ENCODE results near the gene ITGA1. TPM values are rescaled to one million over a fixed set of nuclear protein-coding genes. Genes with fewer than 3 reads are reported as not detected.

ITGA1 gene
- total and polyA plus RNA-seq, 2 of the 8 experiments (the other 6 are each of a cell fraction or from before 2014, with no cell fraction given) = 2.3 to 9.0 TPM

- no peaks in the 10 kb centered on the region for H3K79me2 ChIP-seq (ENCODE audit: control insufficient read depth in 1 of 2, insufficient read depth in 2 of 2, low read length in 2 of 2)
- DNase-seq (ENCODE audit: low read depth in 1 of 2, low spot score in 2 of 2) (no peak), FAIRE-seq (no peak)
- H3K4ac ChIP-seq (replicated peaks; ENCODE audit: insufficient read length, low read depth, low read length) = no peak overlapping the region
- H3K23ac ChIP-seq (ENCODE audit: insufficient read length) = no peak overlapping the region
- no peak overlapping the region for H2AK5ac ChIP-seq (ENCODE audit: low read depth, low read length)
- H3K27ac ChIP-seq (ENCODE audit: low read depth, low read length) = no peak overlapping the region
- no peak overlapping the region for H2AFZ ChIP-seq (ENCODE audit: low read length)
- no peak overlapping the region for H2BK5ac ChIP-seq (ENCODE audit: low read depth, low read length)
- ChIA-PET CTCF (ENCODE audit: partially characterized antibody) (no interaction called here), POLR2A (ENCODE audit: partially characterized antibody) (no interaction called here)
- no peak overlapping the region for H2BK12ac ChIP-seq (ENCODE audit: low read depth, low read length)
- no peak overlapping the region for H4K91ac ChIP-seq (replicated peaks; ENCODE audit: insufficient read length, low read length)
- H4K5ac ChIP-seq (ENCODE audit: insufficient read length, low read depth, low read length) = no peak overlapping the region
- H3K14ac ChIP-seq (ENCODE audit: insufficient read length) = no peak overlapping the region
- no peak overlapping the region for H3K9ac ChIP-seq (replicated peaks in 1 of 4; ENCODE audit: extremely low read depth in 1 of 4, low read depth in 3 of 4, low read length in 3 of 4)
- H3K4me1 ChIP-seq (replicated peaks in 1 of 4; ENCODE audit: control insufficient read depth in 3 of 4, insufficient read depth in 4 of 4, low read length in 3 of 4) = no peaks in the 10 kb centered on the region
- no peak overlapping the region for H3K4me3 ChIP-seq (ENCODE audit: extremely low read depth in 1 of 4, insufficient read depth in 2 of 4, low read depth in 3 of 4, low read length in 4 of 4)
- H2BK120ac ChIP-seq (replicated peaks; ENCODE audit: low read depth, low read length) = no peak overlapping the region
- H3K56ac ChIP-seq (replicated peaks; ENCODE audit: insufficient read length, low read depth, low read length) = no peak overlapping the region
- no peak overlapping the region for H4K8ac ChIP-seq (ENCODE audit: extremely low read depth, insufficient read depth, low read length)
- H3K23me2 ChIP-seq (ENCODE audit: low read depth, low read length) = no peaks in the 10 kb centered on the region; the same call in 1 of the 2 replicates
- no peak overlapping the region for H3K18ac ChIP-seq (ENCODE audit: extremely low read depth, low read length)
- H2BK20ac ChIP-seq (ENCODE audit: low read length) = no peak overlapping the region
- H3K79me1 ChIP-seq (ENCODE audit: low read depth, low read length) = no peaks in the 10 kb centered on the region
- 94% methylated on average over 1 of the region's 1 CpG; no CpG with 5 or more reads in 1 of the 2 experiments for WGBS, 2 experiments (ENCODE audit: extremely low coverage in 1 of 2, insufficient coverage in 1 of 2, insufficient read length in 1 of 2, insufficient replicate concordance in 2 of 2, low coverage in 1 of 2, low lambda C conversion rate in 2 of 2, missing lambda C conversion rate in 1 of 2)
- no peaks in the 10 kb centered on the region for H3K36me3 ChIP-seq (ENCODE audit: control insufficient read depth in 2 of 4, insufficient read depth in 4 of 4, low read length in 3 of 4)
- H2BK15ac ChIP-seq (ENCODE audit: low read length) = no peak overlapping the region
- H3K27me3 ChIP-seq (replicated peaks in 1 of 4; ENCODE audit: control insufficient read depth in 3 of 4, extremely low read depth in 1 of 4, insufficient read depth in 3 of 4, low read length in 3 of 4) = no peaks in the 10 kb centered on the region
- no peaks in the 10 kb centered on the region for H3K9me3 ChIP-seq (ENCODE audit: insufficient read depth in 2 of 2, low read depth in 1 of 2, low read length in 1 of 2)
- no peak overlapping the region for H3K4me2 ChIP-seq (ENCODE audit: insufficient read depth in 1 of 2, low read depth in 2 of 2, low read length in 2 of 2)
- no peaks in the 10 kb centered on the region for H4K20me1 ChIP-seq (replicated peaks in 1 of 2; ENCODE audit: control insufficient read depth in 1 of 2, insufficient read depth in 2 of 2, low read length in 2 of 2)
- TF ChIP-seq MAFK (IDR thresholded peaks at IDR 0.05; ENCODE audit: low read depth, low read length) = no peak
- TF ChIP-seq CBX5 (IDR thresholded peaks at IDR 0.05; ENCODE audit: low read depth, low read length) = no peak
- TF ChIP-seq POU5F1 (IDR thresholded peaks at IDR 0.05; ENCODE audit: low read depth, low read length) = no peak
- no peak for TF ChIP-seq EGR1 (IDR thresholded peaks at IDR 0.05; ENCODE audit: borderline replicate concordance, low read depth, low read length)
- TF ChIP-seq SRF (IDR thresholded peaks at IDR 0.05; ENCODE audit: low read depth, low read length) = no peak
- TF ChIP-seq E2F6 (IDR thresholded peaks at IDR 0.05) = no peak
- TF ChIP-seq JUND (IDR thresholded peaks at IDR 0.05; ENCODE audit: low read length) = no peak
- no peak for TF ChIP-seq EZH2 (IDR thresholded peaks at IDR 0.05; ENCODE audit: low read depth, low read length, severe bottlenecking)
- no peak for TF ChIP-seq MAX (IDR thresholded peaks at IDR 0.05)
- no peak for TF ChIP-seq CREB1 (IDR thresholded peaks at IDR 0.05)
- TF ChIP-seq TAF7 (optimal IDR thresholded peaks at IDR 0.05; ENCODE audit: borderline replicate concordance, low read depth, low read length) = no peak
- TF ChIP-seq TCF12 (IDR thresholded peaks at IDR 0.05; ENCODE audit: low read depth, low read length) = no peak
- TF ChIP-seq RAD21 (IDR thresholded peaks at IDR 0.05 in 1 of 2, conservative IDR thresholded peaks at IDR 0.05 in 1 of 2; ENCODE audit: low read depth in 2 of 2, low read length in 2 of 2) = no peak
- no peak for TF ChIP-seq SP1 (IDR thresholded peaks at IDR 0.05; ENCODE audit: low read depth, low read length)
These were observed 26.9 kb upstream of the ITGA1 start for GRCh38 chr5:52760695-52761366.
